ENCODE data around the gene AKAP4. TPM values are rescaled to one million over a fixed set of nuclear protein-coding genes. Genes with fewer than 3 reads are reported as not detected.

Gene AKAP4
- total RNA-seq, 2 donors from 2014 or later: not detected

- Histone ChIP-seq H3K4me1 (no peaks in the 10 kb centered on the region), H3K4me3 (no peak overlapping the region), H3K9me3 (no peaks in the 10 kb centered on the region), H3K36me3 (no peaks in the 10 kb centered on the region), H3K27me3 (no peaks in the 10 kb centered on the region), H3K27ac (no peak overlapping the region)
- TF ChIP-seq, protein P1, sequence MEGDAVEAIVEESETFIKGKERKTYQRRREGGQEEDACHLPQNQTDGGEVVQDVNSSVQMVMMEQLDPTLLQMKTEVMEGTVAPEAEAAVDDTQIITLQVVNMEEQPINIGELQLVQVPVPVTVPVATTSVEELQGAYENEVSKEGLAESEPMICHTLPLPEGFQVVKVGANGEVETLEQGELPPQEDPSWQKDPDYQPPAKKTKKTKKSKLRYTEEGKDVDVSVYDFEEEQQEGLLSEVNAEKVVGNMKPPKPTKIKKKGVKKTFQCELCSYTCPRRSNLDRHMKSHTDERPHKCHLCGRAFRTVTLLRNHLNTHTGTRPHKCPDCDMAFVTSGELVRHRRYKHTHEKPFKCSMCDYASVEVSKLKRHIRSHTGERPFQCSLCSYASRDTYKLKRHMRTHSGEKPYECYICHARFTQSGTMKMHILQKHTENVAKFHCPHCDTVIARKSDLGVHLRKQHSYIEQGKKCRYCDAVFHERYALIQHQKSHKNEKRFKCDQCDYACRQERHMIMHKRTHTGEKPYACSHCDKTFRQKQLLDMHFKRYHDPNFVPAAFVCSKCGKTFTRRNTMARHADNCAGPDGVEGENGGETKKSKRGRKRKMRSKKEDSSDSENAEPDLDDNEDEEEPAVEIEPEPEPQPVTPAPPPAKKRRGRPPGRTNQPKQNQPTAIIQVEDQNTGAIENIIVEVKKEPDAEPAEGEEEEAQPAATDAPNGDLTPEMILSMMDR (IDR thresholded peaks at IDR 0.05): no peak
- no peak for DNase-seq (ENCODE audit: low spot score)
Measured at GRCh38 chrX:50198348-50198747, 2.5 kb downstream of the AKAP4 start.

GRCh38 chrX:50188859-50189600, 11.8 kb downstream of the AKAP4 start:
- no peaks in the 10 kb centered on the region for H3K27me3 ChIP-seq

DNA sequence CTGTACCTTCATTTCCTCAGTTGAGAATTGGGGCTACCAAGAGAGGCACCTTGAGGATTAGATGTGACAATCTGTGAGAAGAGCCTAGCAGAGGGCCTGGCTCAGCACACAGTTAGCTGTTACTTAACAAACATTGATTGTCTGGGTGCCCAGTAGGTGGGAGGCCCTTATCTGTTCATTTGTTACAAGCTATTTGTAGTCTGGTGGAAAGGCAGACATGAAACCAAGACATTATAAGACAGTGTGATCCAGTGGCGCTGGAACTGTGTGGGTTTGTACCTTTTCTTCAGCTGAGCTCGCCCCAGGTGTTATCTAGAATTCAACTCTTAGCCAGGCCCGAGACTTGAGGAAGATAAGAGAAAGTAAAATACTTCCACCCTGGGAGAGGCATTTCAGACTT, 16.9 kb downstream of the AKAP4 start:
- Histone ChIP-seq H3K36me3 (no peaks in the 10 kb centered on the region), H3K27ac (no peak overlapping the region), H3K4me1 (no peaks in the 10 kb centered on the region), H3K4me3 (no peak overlapping the region), H3K9me3 (no peaks in the 10 kb centered on the region), H3K27me3 (no peaks in the 10 kb centered on the region)
- no peak for DNase-seq (ENCODE audit: low spot score)
- TF ChIP-seq, protein P1 (IDR thresholded peaks at IDR 0.05): no peak

More at GRCh38 chrX:50188859-50189600, 11.8 kb downstream of the AKAP4 start:
- DNase-seq (ENCODE audit: low spot score): no peak
- Histone ChIP-seq H3K36me3 (no peaks in the 10 kb centered on the region), H3K27ac (no peak overlapping the region), H3K4me1 (no peaks in the 10 kb centered on the region), H3K9me3 (no peaks in the 10 kb centered on the region), H3K4me3 (no peak overlapping the region)
- TF ChIP-seq, protein P1 (IDR thresholded peaks at IDR 0.05): no peak

DNA sequence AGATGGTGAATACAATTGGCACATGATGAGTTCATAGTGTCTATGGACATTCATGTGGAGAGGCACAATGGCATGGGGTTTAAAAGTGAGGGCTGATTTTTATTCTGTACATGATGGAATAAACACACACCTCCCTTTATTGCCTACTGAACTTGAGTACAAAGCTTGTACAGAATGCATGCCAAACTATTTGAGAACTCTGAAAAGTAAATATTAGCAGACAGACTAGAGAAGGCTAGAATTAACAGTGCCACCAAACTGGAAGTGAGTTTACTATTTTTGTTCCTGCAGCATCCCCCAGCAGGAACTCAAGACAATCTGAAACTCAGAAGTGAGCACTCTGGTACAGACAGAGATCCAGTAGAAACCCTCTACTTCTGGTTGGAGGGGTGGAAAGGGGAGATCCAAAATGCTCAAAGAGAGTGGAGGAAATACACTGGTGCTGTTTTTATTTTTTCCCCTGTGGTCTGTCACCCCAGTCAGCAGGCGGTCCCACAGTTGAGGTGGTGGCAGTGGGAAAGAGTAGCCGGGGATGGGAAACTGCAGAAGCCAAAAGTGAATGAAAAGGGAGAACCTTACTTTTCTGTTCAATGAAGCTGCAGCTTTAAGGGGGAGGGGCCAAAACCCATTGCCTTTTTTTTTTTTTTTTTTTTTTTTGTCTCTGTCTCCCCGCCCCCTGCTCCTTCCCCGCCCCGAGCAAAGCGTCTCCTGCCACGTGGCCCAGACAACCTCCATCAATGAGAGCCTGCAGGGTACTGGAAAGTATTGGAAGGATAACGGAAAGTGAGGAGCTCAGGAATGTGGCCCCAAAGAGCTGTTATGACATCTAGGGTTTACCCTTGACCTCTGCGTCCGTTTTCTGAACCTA, 20.5 kb downstream of the AKAP4 start:
- no peaks in the 10 kb centered on the region for H3K4me1 ChIP-seq
- TF ChIP-seq, protein P1 (IDR thresholded peaks at IDR 0.05): no peak
- H3K27ac ChIP-seq: no peak overlapping the region
- H3K9me3 ChIP-seq: no peaks in the 10 kb centered on the region
- DNase-seq (ENCODE audit: low spot score): no peak
- H3K27me3 ChIP-seq: no peaks in the 10 kb centered on the region
- no peaks in the 10 kb centered on the region for H3K36me3 ChIP-seq
- H3K4me3 ChIP-seq: no peak overlapping the region

DNA sequence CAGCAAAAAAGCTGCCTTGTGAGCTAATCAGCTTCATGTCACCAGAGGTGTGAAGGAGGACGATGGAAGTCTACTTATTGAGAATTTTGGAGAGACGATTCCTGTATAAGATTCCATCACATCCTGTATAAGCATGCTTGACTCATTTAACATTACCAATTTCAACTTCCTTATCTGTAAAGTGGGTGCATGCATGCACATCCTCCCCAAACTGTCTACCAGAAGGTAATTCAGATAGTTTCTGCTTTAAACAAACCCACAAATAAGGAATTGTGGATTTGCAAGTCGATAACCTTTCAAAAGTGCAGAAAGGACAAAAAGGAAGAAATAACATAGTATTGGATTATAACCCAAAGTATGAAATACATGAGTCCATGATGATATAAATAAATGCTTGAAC, 31.1 kb downstream of the AKAP4 start:
- TF ChIP-seq, protein P1 (IDR thresholded peaks at IDR 0.05): no peak
- H3K9me3 ChIP-seq: no peaks in the 10 kb centered on the region
- no peaks in the 10 kb centered on the region for H3K36me3 ChIP-seq
- H3K27me3 ChIP-seq: no peaks in the 10 kb centered on the region
- H3K27ac ChIP-seq: no peak overlapping the region
- no peak for DNase-seq (ENCODE audit: low spot score)
- H3K4me3 ChIP-seq: no peak overlapping the region
- H3K4me1 ChIP-seq: no peaks in the 10 kb centered on the region
